Cardiac fibroblast (primary cell): ENCODE data around the gene SYT6.

Experiments
- DNase-seq, 2 donors: peaks; one replicate each; pipeline versions ENCODE4 v3.0.0 to v3.0.0-alpha.2; 2010; ENCODE audit warnings: low read depth in 2 of 2
- H3K4me3 ChIP-seq, 2 donors: replicated peaks in 1 of 2; 1 replicate in 1 of 2; 2 replicates in 1 of 2; pipeline ENCODE4 v1.5.1; 2011; ENCODE audit warnings: low read depth in 2 of 2, low read length in 2 of 2, mild to moderate bottlenecking in 2 of 2, moderate library complexity in 1 of 2
- TF ChIP-seq, protein P1 (sequence below): IDR thresholded peaks from one replicate; pipeline ENCODE4 v1.5.1; 2011; ENCODE audit warnings: low read depth, mild to moderate bottlenecking, low read length, inconsistent platforms

Gene SYT6

DNA sequence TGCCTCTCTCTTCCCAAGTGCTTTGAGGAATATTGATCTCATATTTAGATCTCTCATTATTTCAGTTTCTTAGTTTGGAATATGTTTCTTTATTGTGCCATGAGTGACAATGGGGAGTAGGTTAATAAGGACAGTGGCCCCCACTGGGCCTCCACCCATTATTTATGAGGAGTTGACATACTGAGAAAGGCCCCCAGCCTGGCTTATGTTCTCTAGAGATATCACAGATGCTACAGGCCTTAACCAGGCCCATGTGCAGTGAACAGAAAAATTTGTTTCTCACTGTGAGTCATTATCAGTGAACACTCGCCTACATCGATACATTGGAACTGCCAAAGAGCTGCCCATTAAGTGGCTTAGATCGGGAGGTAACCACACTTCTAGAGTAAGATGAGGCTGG, 35.7 kb upstream of the SYT6 start:
- TF ChIP-seq, protein P1, sequence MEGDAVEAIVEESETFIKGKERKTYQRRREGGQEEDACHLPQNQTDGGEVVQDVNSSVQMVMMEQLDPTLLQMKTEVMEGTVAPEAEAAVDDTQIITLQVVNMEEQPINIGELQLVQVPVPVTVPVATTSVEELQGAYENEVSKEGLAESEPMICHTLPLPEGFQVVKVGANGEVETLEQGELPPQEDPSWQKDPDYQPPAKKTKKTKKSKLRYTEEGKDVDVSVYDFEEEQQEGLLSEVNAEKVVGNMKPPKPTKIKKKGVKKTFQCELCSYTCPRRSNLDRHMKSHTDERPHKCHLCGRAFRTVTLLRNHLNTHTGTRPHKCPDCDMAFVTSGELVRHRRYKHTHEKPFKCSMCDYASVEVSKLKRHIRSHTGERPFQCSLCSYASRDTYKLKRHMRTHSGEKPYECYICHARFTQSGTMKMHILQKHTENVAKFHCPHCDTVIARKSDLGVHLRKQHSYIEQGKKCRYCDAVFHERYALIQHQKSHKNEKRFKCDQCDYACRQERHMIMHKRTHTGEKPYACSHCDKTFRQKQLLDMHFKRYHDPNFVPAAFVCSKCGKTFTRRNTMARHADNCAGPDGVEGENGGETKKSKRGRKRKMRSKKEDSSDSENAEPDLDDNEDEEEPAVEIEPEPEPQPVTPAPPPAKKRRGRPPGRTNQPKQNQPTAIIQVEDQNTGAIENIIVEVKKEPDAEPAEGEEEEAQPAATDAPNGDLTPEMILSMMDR: no peak
- no peak overlapping the region for H3K4me3 ChIP-seq
- no peak for DNase-seq

DNA sequence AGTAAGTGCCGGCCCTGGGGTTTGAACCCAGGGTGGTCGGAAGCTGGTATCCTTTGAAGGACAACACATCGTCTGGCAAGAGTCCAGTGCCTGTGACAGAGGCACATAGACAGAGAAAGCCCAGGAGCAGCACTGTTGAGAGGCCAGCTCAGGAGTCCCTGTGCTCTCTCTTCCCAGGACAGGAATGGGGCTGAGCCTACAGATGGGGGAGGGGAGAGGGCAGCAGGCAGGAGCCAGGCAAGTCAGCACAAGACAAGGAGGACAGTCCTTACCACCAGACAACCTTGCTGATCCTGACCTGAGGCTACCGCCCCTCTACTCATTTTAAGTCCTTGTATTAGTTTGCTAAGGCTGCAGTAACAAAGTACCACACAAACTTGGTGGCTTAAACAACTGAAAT, 27.7 kb upstream of the SYT6 start:
- TF ChIP-seq, protein P1: no peak
- DNase-seq: no peak
- no peak overlapping the region for H3K4me3 ChIP-seq

DNA sequence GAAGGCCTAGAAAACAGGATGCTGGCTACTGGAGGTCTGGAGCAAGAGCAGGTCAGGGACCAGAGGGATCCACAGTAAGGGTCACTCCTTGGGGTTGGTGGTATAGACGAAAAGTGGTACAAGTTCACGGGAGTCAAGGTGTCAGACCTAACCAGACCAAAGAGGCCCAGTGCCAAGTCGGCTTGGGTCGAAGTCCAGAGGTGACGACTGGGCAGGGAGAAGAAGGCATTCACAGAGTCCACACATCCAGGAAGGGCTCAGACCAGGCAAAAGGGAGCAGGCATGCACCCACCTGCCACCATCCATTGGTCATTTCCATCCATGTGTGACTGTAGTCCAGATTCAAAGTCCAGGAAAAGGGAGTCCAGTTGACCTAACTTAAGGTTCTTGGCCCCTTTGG, 27.1 kb upstream of the SYT6 start:
- DNase-seq: no peak
- no peak overlapping the region for H3K4me3 ChIP-seq
- TF ChIP-seq, protein P1: no peak

DNA sequence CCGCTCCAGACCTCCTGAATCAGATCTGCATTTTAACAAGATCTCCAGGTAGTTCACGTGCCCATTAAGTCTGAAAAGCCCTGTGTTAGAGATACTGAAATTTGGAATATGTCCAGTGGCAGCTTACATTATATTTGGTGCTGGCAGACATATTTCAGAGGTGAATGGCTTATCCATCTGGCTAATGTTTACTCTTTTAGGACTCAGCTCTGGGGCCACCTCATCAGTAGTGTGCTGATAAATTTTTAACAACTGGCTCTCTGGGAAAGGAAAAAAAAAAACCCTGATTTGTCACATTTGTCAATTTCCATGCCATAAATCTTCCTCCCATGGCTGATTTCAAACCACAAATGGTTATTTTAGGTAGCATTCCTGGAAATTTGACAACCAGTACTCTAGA, 25.3 kb upstream of the SYT6 start:
- no peak overlapping the region for H3K4me3 ChIP-seq
- TF ChIP-seq, protein P1: no peak
- no peak for DNase-seq

DNA sequence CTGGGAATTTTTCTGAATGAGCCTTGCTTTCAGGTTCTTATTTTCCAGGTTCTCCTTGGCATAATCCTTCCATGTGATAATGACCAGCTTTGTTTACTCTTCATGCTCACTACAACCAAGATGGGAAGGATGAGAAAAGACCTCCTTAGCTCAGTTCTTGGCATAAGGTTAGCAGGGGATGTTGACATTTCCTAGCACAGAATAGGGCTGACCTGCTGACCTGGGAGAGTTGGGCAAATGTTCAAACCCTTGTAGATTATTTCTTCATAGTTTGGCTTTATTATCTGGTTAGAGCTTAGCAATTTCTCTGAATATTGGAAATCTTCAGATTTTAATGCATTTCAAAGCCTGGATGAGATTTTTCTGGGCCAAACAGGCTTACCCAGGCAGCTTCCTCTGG, 23.6 kb upstream of the SYT6 start:
- no peak for DNase-seq
- H3K4me3 ChIP-seq: no peak overlapping the region
- TF ChIP-seq, protein P1: no peak

DNA sequence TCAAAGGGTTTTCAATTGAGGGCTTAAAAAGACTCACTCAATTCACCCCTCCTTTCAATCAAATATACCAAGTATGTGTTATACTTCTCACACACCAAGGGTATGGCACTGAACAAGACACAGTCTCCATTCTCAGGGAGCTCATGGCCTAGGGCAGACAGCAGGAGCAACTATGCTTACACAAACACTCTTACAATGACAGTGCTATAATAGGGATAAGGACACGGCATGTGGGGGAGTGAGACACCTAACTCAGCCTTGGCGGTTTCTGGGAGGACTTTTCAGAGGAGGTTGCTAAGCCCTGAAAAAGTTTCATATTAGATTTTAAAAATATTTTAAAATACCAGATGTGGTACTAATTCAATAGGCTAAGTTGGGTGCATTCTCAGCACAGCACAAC, 22.7 kb upstream of the SYT6 start:
- DNase-seq: no peak
- TF ChIP-seq, protein P1: no peak
- no peak overlapping the region for H3K4me3 ChIP-seq

DNA sequence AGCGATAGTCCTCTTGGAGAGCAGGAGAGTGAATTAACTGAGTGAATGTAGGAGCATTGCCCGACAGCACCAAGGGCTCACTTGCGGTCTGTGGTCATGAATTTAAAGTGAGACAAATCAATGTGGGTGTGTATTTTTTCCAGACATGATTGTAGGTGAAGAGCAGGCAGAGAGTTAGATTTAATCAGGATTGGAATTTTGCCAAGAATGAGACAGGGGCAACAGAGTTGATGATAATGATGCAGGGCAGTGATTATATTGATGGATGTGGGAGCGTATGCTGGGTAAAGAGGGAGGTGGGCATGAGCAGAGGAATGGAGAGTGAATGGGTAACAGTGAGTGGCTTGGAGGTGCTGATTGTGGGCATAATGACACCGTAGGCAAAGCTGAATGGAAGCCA, 20.0 kb upstream of the SYT6 start:
- no peak overlapping the region for H3K4me3 ChIP-seq
- TF ChIP-seq, protein P1: no peak
- DNase-seq: no peak
